Right renal pelvis (tissue), 4 donors: Measurements from ENCODE around the gene HOXC10. TPM values are rescaled to one million over a fixed set of nuclear protein-coding genes. Genes with fewer than 3 reads are reported as not detected.

Source experiments
- DNase-seq, 4 donors: peaks; one replicate each; pipeline ENCODE4 v3.0.0-alpha.2; 2013; ENCODE audit warnings: low read depth in 4 of 4, low spot score in 3 of 4, missing footprints in 1 of 4
- polyA plus RNA-seq, 4 donors: library from polyadenylated mRNA; unstranded; fragments of 120-200 nt; gene quantifications; one replicate each; pipeline ENCODE4 v1.2.1, GENCODE V29; 2013; ENCODE audit not compliant: insufficient read length in 4 of 4

HOXC10 gene
- polyA plus RNA-seq, 4 donors = 59.2 to 69.0 (median 63.7) TPM

GRCh38 chr12:54036620-54037359, 51.8 kb downstream of the HOXC10 start:
- DNase-seq = no peak

GRCh38 chr12:54037360-54038283, 52.7 kb downstream of the HOXC10 start:
- DNase-seq = no peak

DNA sequence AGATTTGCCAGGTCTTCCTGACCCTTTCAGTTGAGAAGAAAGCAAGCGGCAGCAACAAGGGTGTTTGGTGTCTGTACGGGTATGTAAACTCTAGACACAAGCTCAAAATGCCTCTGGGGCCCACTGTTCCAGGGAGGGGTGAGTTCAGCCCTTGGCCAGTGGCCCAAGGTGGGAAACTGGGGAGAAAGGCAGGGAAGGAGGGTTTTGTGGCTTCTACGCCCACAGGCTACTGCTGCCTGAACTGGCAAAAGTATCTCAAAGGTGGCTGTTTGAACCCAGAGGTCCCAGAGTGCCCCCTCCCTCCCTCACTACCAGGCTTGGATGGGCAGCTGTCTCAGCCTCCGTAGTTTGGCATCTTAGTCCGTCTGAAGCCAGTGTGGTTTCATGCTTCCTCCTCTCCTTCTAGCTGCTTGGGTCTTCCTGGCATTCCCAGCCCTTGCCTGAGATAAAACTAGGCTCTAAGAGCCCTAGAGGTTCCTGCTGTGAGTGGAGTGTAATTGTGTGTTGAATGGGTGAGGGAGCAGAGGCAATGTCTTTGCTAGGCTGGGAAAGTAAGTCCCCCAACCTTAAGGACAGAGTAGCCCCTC, 53.4 kb downstream of the HOXC10 start:
- DNase-seq = no peak

GRCh38 chr12:54038871-54039414, 54.0 kb downstream of the HOXC10 start:
- DNase-seq = no peak

DNA sequence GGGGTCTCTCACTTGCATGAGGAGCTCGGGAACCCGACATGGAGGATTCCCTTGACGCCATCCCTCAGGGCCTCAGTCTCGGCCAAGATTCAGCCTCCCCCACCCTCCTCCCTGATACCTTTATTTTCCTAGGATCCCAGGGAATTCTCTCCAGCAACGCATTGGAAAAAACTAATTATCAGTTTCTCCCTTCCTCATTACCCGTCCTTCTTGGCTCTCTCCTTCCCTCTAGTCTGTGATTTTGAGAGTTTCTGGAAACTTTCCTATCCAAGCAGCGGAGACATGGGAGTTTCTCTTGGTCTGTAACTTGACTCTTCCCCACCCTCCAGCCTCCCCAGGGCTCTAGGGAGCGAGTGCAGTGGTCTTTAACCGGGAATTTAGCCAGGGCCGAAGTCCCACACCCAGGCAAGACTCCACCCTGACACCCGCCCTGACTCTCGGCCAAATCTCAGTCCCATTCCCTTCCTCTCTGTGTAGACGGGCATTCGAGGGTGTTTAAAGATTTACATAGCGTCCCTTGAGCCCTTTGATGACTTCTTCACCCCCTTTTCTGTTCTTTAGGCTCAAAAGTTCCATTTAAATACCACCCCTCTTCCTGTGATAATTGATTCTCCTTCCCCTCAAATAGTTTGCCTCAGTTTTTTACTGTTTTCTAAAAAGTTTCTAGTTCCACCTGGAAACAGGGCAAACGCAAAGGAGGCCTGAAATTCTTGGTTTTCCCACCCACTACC, 54.6 kb downstream of the HOXC10 start:
- DNase-seq = no peak

Other genes with a start within 250 kb of the HOXC10 start
- gene CISTR, start 233.2 kb upstream of the HOXC10 start, polyA plus RNA-seq = under 1 TPM in 1 of 4 donors, not detected in 3; 0.22 TPM
- gene HOXC13, start 46.3 kb upstream of the HOXC10 start, polyA plus RNA-seq = not detected
- under 1 TPM in 1 of 4 donors, not detected in 3; 0.03 TPM for gene HOXC12, start 30.2 kb upstream of the HOXC10 start, polyA plus RNA-seq
- 1 to 10 TPM; 1.4 to 4.3 (median 2.1) TPM for gene HOXC11, start 12.0 kb upstream of the HOXC10 start, polyA plus RNA-seq
- 1 to 10 TPM; 1.0 to 4.1 (median 1.5) TPM for gene HOTAIR, start 10.2 kb upstream of the HOXC10 start, polyA plus RNA-seq
- gene HOXC9, start 15.0 kb downstream of the HOXC10 start, polyA plus RNA-seq = 10 to 100 TPM; 15.9 to 22.1 (median 19.7) TPM
- 1 to 10 TPM; 8.4 to 9.6 (median 8.9) TPM for gene HOXC8, start 23.8 kb downstream of the HOXC10 start, polyA plus RNA-seq
- gene HOXC6, start 43.3 kb downstream of the HOXC10 start, polyA plus RNA-seq = 10 to 100 TPM; 28.5 to 36.8 (median 32.1) TPM
- gene HOXC5, start 47.9 kb downstream of the HOXC10 start, polyA plus RNA-seq = 1 to 10 TPM; 1.6 to 2.3 (median 1.9) TPM
- gene HOXC4, start 68.7 kb downstream of the HOXC10 start, polyA plus RNA-seq = 10 to 100 TPM; 42.7 to 53.0 (median 51.1) TPM
- 10 to 100 TPM; 30.7 to 36.1 (median 33.8) TPM for gene SMUG1, start 203.8 kb downstream of the HOXC10 start, polyA plus RNA-seq